ENCODE measurements around the gene ACSL1. TPM values are rescaled to one million over a fixed set of nuclear protein-coding genes. Genes with fewer than 3 reads are reported as not detected.

ACSL1 gene
- polyA plus RNA-seq, 1 donor from 2014 or later = 30.7 TPM

DNA sequence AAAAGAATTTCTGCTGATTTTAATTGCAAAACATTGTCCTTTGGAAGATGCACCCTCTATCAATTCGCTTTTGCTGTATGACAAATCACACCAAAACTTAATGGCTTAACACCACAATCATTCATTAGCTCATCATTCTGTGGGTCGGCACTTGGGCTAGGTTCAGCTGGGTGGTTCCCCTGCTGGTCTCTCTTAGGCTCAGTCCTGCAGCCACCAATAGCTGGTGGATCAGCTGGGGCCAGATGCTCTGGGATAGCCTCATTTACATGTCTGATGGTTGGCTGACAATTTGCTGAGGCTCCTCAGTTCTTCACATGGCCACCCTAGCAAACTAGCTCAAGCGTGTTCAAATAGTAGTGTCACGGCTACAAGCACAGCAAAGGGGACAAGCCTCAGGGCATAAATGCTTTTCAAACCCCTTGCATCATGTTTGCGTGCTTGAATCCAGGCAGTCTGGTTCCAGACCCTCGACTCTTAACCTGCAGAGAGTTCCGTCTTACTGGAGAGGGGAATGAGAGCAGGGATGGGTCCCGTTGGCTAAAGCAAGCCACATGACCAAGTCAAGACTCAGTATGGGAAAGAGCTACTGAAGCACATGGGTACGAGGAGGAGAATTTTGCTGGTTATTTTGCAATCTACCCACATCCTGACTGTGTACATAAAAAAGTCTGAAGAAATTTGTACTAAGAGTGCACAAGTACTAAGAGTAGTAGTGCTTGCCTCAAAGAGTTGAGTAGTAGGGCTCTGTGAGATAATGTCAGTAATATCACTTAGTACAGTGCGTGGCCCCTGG, 7.5 kb upstream of the ACSL1 start:
- Histone ChIP-seq H2AFZ (ENCODE audit: low read depth, low read length) (no peak overlapping the region), H3K9me2 (ENCODE audit: insufficient read depth, low read length) (no peaks in the 10 kb centered on the region), H3K79me2 (replicated peaks; ENCODE audit: insufficient read depth, low read length) (no peaks in the 10 kb centered on the region), H3K9ac (ENCODE audit: low read length) (no peak overlapping the region), H3K27me3 (ENCODE audit: insufficient read depth, low read depth, low read length) (no peaks in the 10 kb centered on the region), H3F3A (ENCODE audit: insufficient read depth, low read length, poor library complexity, severe bottlenecking) (no peaks in the 10 kb centered on the region), H3K4me3 (ENCODE audit: low read length) (no peak overlapping the region), H3K36me3 (ENCODE audit: insufficient read depth, low read length) (no peaks in the 10 kb centered on the region), H4K20me1 (ENCODE audit: insufficient read depth) (no peaks in the 10 kb centered on the region), H3K4me2 (ENCODE audit: low read length) (no peak overlapping the region), H3K27ac (ENCODE audit: low read length) (no peak overlapping the region), H3K9me3 (ENCODE audit: low read length) (no peaks in the 10 kb centered on the region)
- TF ChIP-seq POLR2AphosphoS5 (IDR thresholded peaks at IDR 0.05) = no peak

DNA sequence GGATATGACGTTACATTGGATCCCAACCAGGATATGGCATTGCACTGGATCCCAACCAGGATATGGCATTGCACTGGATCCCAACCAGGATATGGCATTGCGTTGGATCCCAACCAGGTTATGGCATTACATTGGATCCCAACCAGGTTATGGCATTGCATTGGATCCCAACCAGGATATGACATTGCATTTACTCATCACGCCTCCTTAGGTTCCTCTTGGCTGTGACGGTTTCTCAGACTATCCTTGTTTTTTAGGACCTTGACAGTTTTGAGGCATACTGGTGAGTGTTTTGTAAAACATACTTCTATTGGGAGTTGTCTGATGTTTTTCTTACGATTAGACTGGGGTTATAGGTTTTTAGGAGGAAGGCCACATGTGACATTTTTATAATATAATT, 5.4 kb upstream of the ACSL1 start:
- Histone ChIP-seq H3K4me2 (ENCODE audit: low read length) (no peak overlapping the region), H3K27ac (ENCODE audit: low read length) (no peak overlapping the region), H3K4me3 (ENCODE audit: low read length) (no peak overlapping the region), H3K9ac (ENCODE audit: low read length) (no peak overlapping the region), H3K36me3 (ENCODE audit: insufficient read depth, low read length) (no peaks in the 10 kb centered on the region), H4K20me1 (ENCODE audit: insufficient read depth) (no peaks in the 10 kb centered on the region), H3K9me2 (ENCODE audit: insufficient read depth, low read length) (no peaks in the 10 kb centered on the region), H3F3A (ENCODE audit: insufficient read depth, low read length, poor library complexity, severe bottlenecking) (no peaks in the 10 kb centered on the region), H3K9me3 (ENCODE audit: low read length) (no peaks in the 10 kb centered on the region), H3K79me2 (replicated peaks; ENCODE audit: insufficient read depth, low read length) (no peaks in the 10 kb centered on the region), H3K27me3 (ENCODE audit: insufficient read depth, low read depth, low read length) (peaks cover 15% of the 10 kb centered on the region), H2AFZ (ENCODE audit: low read depth, low read length) (no peak overlapping the region)
- TF ChIP-seq SMC3 (conservative IDR thresholded peaks at IDR 0.05; ENCODE audit: poor library complexity) (no peak), TAF1 (IDR thresholded peaks at IDR 0.05; ENCODE audit: low read depth) (no peak), RAD21 (conservative IDR thresholded peaks at IDR 0.05) (no peak), POLR2AphosphoS5 (IDR thresholded peaks at IDR 0.05) (no peak), MXI1 (conservative IDR thresholded peaks at IDR 0.05; ENCODE audit: poor library complexity, severe bottlenecking) (no peak), EP300 (conservative IDR thresholded peaks at IDR 0.05; ENCODE audit: poor library complexity, severe bottlenecking) (no peak), EZH2 (IDR thresholded peaks at IDR 0.05; ENCODE audit: borderline replicate concordance, insufficient read depth, low read length, poor library complexity, severe bottlenecking) (no peak)
- TF ChIP-seq, protein P1, sequence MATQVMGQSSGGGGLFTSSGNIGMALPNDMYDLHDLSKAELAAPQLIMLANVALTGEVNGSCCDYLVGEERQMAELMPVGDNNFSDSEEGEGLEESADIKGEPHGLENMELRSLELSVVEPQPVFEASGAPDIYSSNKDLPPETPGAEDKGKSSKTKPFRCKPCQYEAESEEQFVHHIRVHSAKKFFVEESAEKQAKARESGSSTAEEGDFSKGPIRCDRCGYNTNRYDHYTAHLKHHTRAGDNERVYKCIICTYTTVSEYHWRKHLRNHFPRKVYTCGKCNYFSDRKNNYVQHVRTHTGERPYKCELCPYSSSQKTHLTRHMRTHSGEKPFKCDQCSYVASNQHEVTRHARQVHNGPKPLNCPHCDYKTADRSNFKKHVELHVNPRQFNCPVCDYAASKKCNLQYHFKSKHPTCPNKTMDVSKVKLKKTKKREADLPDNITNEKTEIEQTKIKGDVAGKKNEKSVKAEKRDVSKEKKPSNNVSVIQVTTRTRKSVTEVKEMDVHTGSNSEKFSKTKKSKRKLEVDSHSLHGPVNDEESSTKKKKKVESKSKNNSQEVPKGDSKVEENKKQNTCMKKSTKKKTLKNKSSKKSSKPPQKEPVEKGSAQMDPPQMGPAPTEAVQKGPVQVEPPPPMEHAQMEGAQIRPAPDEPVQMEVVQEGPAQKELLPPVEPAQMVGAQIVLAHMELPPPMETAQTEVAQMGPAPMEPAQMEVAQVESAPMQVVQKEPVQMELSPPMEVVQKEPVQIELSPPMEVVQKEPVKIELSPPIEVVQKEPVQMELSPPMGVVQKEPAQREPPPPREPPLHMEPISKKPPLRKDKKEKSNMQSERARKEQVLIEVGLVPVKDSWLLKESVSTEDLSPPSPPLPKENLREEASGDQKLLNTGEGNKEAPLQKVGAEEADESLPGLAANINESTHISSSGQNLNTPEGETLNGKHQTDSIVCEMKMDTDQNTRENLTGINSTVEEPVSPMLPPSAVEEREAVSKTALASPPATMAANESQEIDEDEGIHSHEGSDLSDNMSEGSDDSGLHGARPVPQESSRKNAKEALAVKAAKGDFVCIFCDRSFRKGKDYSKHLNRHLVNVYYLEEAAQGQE (IDR thresholded peaks at IDR 0.05; ENCODE audit: borderline replicate concordance) = no peak
- TF ChIP-seq, protein P2, sequence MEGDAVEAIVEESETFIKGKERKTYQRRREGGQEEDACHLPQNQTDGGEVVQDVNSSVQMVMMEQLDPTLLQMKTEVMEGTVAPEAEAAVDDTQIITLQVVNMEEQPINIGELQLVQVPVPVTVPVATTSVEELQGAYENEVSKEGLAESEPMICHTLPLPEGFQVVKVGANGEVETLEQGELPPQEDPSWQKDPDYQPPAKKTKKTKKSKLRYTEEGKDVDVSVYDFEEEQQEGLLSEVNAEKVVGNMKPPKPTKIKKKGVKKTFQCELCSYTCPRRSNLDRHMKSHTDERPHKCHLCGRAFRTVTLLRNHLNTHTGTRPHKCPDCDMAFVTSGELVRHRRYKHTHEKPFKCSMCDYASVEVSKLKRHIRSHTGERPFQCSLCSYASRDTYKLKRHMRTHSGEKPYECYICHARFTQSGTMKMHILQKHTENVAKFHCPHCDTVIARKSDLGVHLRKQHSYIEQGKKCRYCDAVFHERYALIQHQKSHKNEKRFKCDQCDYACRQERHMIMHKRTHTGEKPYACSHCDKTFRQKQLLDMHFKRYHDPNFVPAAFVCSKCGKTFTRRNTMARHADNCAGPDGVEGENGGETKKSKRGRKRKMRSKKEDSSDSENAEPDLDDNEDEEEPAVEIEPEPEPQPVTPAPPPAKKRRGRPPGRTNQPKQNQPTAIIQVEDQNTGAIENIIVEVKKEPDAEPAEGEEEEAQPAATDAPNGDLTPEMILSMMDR (IDR thresholded peaks at IDR 0.05; ENCODE audit: poor library complexity, severe bottlenecking) = no peak
